Putamen (tissue), 1 donor: ENCODE measurements around the gene CDH4.

Experiments
- DNase-seq: peaks from one replicate; pipeline ENCODE4 v3.0.0-alpha.2; 2016; ENCODE audit warnings: low spot score

The CDH4 gene

GRCh38 chr20:61769286-61769832 is 517.3 kb downstream of the CDH4 start:
- no peak for DNase-seq

DNA sequence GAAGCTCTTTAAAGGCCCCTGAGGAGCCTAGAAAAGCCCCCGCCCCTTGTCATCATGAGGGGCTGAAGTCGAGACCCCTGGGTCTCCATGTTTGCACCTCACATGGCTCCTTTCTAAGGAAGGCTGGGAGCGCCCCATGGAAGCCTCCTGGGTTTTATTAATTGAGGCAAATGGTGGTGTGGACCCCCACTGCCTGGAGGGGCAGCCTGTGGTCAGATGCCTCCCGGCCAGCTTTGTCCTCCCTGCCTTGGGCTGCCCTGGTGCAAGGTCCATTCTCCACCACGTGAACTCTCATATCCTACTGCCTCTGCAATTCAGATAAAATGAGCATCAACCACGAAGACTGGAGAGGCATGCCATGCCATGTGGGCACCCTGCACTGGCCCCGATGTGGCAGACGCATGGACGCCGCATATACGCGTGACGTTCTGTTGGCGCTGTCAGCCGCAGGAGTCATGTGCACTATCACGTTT is 518.1 kb downstream of the CDH4 start:
- DNase-seq = no peak

DNA sequence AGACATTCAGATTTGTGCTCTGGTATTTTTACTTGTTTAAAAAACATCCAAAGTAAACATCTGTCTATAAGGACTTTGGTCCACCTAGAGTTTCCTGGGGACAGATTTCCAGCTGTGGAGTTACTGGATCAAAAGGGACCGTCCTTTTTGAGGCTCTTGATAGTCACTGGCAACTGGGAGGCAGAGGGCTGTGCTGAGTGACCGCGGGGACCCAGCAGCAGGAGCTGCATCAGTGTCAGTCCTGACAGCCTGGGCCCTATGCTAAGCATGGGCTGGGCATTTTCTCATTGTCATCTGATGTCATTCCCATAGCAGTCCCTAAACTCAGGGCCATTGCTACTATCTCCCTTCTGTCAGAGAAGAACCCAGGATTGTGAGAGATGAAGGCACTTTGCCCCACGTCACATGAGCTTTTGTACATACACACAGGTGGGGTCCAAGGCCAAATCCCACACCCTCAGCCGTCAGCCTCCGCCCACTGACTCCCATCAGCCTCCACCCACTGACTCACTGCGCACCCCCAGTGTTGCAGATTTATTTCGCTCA is 519.8 kb downstream of the CDH4 start:
- no peak for DNase-seq

DNA sequence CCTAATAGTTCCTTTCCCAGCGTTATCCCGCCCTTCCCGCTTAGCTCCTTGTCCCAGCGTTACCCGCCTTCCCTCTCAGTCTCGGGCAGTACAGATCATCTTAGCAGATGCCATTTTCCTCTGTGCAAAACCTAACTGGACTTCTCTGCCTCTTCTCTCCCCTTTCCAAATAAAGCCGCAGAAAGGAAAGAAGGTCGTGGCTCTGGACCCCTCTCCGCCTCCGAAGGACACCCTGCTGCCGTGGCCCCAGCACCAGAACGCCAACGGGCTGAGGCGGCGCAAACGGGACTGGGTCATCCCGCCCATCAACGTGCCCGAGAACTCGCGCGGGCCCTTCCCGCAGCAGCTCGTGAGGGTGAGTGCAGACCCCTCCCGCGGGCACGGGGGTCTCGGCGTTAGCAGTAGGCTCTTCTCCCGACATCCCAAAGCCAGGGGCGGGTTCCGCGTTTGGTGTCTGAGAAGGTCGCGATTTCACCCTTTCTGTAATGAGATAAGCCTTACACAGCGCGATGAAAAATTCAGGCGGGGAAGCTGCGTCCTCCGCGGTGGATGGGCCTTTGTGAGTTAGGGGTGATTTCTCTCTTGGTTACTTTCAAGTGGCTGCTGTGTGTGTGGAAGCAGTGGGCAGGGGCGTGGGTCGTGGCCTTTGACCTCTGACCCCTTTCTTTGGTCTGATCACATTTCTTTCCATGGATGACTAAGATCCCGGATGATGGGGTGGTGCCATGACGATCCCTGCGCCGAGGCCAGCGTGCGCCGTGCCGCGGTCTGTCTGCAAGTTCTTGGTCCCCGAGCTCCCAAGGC is 521.0 kb downstream of the CDH4 start:
- DNase-seq = no peak

- DNase-seq = no peak
Measured at GRCh38 chr20:61773926-61774587, 522.0 kb downstream of the CDH4 start.

DNA sequence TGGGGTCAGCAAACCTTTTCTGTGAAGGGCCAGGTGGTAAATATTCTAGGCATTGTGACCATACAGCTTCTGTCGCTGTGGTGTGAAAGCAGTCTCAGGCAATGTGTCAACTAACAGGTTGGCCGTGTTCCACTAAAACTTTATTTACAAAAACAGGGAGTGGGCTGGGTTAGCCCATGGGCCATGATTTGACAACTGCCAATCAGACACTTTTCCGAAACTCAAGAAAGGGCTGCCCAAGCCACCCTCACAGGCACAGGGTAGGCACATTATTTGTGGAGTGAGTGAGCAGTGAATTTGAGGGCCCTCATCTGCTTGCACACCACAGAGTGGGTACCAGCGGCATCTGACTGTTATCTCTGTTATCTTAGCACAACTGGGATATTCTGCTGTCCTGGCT is 523.4 kb downstream of the CDH4 start:
- DNase-seq = no peak

- DNase-seq = no peak
Measured at GRCh38 chr20:61776491-61777075, 524.5 kb downstream of the CDH4 start.

DNA sequence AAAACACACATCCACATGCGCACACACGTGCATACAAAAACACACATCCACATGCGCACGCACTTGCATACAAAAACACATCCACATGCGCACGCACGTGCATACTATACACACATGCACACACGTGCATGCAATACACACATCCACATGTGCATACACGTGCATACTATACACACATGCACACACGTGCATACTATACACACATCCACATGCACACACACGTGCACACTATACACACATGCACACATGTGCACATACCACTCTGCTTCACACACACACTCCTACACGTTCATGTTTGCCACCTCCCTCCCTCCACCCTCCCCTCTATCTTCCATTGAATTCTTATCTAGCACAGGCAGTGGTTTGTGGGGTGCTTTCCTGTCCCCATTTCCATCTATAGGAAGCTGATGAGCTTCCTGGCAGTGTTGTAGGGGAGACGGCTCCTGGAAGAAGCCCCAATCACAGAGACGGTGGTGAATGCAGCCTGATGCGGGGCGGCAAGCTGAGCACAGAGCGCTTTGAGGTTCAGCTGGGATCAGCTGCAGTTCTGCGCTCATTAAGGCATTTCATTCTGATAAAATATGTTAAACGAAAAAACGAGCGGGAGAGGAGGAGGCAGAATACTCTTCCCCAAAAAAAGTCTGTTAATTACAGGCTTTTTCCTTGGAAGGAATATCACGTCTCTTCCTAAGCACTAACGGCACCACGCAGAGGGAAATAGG is 525.9 kb downstream of the CDH4 start:
- peak; percentile 9 for DNase-seq

- no peak for DNase-seq
Measured at GRCh38 chr20:61778495-61778863, 526.4 kb downstream of the CDH4 start.

- no peak for DNase-seq
Measured at GRCh38 chr20:61779176-61779965, 527.3 kb downstream of the CDH4 start.

DNA sequence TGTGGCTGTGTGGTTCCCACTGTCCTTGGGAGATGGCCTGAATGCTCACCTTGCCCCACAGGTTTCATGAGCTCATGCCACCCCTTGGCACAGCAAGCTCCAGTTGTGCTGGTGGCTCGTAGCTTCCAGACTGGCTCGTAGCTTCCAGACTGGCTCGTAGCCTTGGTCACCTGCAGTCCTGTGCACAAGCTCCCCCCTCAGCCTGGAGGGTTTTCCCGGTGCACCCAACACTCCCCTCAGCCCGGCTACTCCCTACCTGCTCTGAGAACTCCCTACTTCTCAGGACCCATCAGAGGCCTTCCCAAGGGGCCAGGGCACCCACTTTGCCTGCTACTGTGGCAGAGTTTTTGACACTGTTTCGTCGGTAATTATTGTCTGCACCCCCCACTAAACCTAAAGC is 528.0 kb downstream of the CDH4 start:
- no peak for DNase-seq

GRCh38 chr20:61784801-61785566 is 532.9 kb downstream of the CDH4 start:
- DNase-seq = no peak

GRCh38 chr20:61785567-61785816 is 533.4 kb downstream of the CDH4 start:
- no peak for DNase-seq

DNA sequence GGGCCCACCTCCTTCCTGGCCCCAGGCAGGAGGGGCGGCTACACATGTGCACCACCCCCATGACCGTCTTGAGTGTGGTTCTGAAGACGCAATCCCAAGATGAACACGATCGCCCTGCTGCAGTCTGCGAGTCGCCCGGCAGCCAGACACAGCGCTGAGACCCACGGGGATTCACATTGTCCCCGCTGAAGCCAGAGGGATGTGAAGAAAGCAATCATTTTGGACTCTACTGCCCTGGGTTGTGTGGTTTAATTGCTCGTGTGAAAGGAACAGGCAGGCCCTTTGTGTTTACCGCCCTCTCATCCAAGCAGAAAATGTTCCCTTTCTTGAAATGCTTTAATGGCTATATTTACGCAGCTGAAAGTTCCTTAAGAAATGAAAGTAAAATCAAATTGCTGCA is 534.2 kb downstream of the CDH4 start:
- DNase-seq = no peak

- DNase-seq = no peak
Measured at GRCh38 chr20:61788343-61788742, 536.3 kb downstream of the CDH4 start.

GRCh38 chr20:61789329-61789728 is 537.3 kb downstream of the CDH4 start:
- DNase-seq = no peak

GRCh38 chr20:61790116-61790827 is 538.2 kb downstream of the CDH4 start:
- DNase-seq = no peak

DNA sequence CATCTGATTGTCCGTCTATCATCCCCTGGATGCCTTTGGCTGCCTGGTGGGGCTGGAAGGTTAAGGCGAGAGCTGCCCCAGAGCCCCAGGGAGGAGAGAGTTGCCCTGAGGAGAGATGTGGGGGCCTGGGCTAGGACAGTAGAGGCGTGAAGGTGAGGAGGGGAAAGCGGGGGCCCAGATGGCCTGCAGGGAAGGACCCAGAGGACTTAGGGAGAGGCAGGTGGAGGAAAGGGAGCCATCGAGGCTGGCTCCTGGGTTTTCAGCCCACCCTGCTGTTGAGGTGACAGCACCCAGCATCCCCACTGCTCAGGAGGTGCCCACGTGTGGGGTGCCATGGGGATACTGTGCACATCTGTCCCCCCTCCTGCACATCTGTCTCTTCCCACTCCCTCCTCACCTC is 539.9 kb downstream of the CDH4 start:
- no peak for DNase-seq

DNA sequence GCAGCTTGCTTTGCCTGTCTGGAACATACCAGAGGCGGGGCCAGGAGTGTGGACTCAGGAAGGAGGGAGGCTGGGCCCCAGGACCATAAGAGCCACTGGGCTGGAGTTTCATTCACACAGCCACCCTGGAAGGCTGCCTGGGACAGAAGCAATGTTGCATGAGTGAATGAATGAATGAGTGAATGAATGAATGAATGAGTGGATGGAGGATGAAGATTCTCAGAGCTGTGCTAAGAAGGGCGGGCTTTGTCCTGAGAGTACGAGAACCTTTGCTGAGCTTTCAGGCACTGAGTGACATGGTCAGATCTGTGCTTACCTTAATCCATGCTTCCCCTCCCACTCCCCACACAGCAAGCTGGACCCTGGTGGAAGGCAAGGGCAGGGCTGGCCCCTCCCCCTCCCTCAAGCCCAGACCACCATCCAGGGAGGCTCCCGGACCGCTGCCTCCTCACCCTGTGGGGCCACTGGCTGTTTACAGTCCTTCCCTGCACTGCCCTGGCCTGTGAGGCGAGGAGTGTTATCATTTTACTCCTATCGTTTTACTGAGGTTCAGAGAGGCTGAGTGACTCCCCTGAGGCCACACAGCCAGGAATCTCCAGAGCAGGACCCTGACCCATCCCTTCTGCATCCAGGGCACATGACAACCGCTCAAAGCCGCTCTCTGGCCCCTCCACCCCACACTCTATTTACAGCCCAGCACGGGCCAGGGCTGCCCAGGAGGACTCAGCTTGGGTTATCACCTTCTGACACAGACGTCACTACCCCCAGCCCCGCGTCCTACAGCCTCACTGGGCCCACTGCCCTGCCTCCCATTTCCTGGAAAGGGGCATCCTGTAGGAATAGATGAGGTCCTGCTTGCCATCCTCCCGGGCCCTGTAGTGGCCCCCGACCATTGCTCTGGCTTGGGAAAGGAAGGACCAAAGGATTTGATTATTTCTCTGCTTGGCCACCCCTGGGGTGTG is 543.9 kb downstream of the CDH4 start:
- no peak for DNase-seq
